HG03060 (cell line): ENCODE data around the gene MAP3K20.
"Not testable (repeated sequence)": the region's sequence is repeated elsewhere in the genome, so short reads cannot be mapped to it uniquely, and the experiment has no call there.

Source experiments
- ATAC-seq: cut with Tn5 transposase; IDR thresholded peaks from one replicate; pipeline ENCODE4 v1.9.1; 2021; ENCODE audit warnings: low read depth, moderate number of reproducible peaks; ENCODE audit not compliant: unreplicated experiment

Gene MAP3K20

GRCh38 chr2:173254659-173255058 is 179.0 kb downstream of the MAP3K20 start:
- ATAC-seq = no peak

- ATAC-seq = no peak
Observed at GRCh38 chr2:173258701-173259100, 183.1 kb downstream of the MAP3K20 start.

- not testable (repeated sequence) for ATAC-seq
Observed at GRCh38 chr2:173262356-173262755, 186.7 kb downstream of the MAP3K20 start.

GRCh38 chr2:173264151-173264550 is 188.5 kb downstream of the MAP3K20 start:
- ATAC-seq = no peak

- ATAC-seq = peak; percentile 83
Observed at GRCh38 chr2:173264603-173265366, 189.1 kb downstream of the MAP3K20 start.

GRCh38 chr2:173271135-173271534 is 195.5 kb downstream of the MAP3K20 start:
- ATAC-seq = no peak

- no peak for ATAC-seq
Observed at GRCh38 chr2:173271825-173272224, 196.2 kb downstream of the MAP3K20 start.

GRCh38 chr2:173272849-173273248 is 197.2 kb downstream of the MAP3K20 start:
- ATAC-seq = no peak

GRCh38 chr2:173278794-173279526 is 203.3 kb downstream of the MAP3K20 start:
- no peak for ATAC-seq

- ATAC-seq = no peak
Observed at GRCh38 chr2:173279527-173279868, 203.9 kb downstream of the MAP3K20 start.

- ATAC-seq = no peak
Observed at GRCh38 chr2:173280853-173281252, 205.2 kb downstream of the MAP3K20 start.

GRCh38 chr2:173281898-173282297 is 206.3 kb downstream of the MAP3K20 start:
- ATAC-seq = not testable (repeated sequence)

GRCh38 chr2:173282795-173283545 is 207.3 kb downstream of the MAP3K20 start:
- ATAC-seq = no peak

- ATAC-seq = peak; percentile 77
Observed at GRCh38 chr2:173286153-173286809, 210.6 kb downstream of the MAP3K20 start.

- ATAC-seq = no peak
Observed at GRCh38 chr2:173287594-173287993, 211.9 kb downstream of the MAP3K20 start.

GRCh38 chr2:173288561-173288960 is 212.9 kb downstream of the MAP3K20 start:
- no peak for ATAC-seq

GRCh38 chr2:173290046-173290445 is 214.4 kb downstream of the MAP3K20 start:
- no peak for ATAC-seq

- no peak for ATAC-seq
Observed at GRCh38 chr2:173290518-173290917, 214.9 kb downstream of the MAP3K20 start.

GRCh38 chr2:173291412-173291811 is 215.8 kb downstream of the MAP3K20 start:
- ATAC-seq = no peak

- ATAC-seq = no peak
Observed at GRCh38 chr2:173296235-173296634, 220.6 kb downstream of the MAP3K20 start.
